ENCODE results near the gene DRAM1. TPM values are rescaled to one million over a fixed set of nuclear protein-coding genes. Genes with fewer than 3 reads are reported as not detected.
A peak's percentile ranks its signal among the peaks of the same experiment; 100 is the strongest.

The DRAM1 gene
- polyA plus RNA-seq, 1 donor (not counting 4 experiments of a cell fraction or from before 2014, with no cell fraction given): 21.7 TPM

DNA sequence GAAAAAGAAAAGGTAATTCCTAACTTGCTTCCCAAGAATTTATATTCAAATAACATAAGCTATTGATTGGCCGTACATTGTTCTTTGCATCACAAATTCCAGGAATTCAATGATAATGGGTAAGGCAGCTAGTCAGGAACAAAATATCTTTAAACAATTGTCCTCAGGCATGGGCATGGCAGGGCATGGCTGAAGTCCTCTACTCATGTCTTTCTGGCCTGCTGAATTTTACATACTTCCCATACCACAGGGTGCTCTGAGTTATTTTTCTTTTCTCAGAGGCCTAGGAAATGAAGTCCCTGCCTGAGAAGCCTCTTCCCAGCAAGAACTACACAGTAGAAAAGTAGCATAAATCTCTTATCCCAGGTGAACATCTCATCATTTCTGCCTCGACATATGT is 15.1 kb upstream of the DRAM1 start:
- FAIRE-seq (no peak), DNase-seq (ENCODE audit: low read depth, low spot score) (no peak)
- no peak overlapping the region for H3K27ac ChIP-seq (ENCODE audit: control insufficient read depth, insufficient read depth, low read length)
- H3K36me3 ChIP-seq (ENCODE audit: control insufficient read depth in 2 of 2, extremely low read depth in 1 of 2, insufficient read depth in 2 of 2, low read length in 2 of 2): no peaks in the 10 kb centered on the region
- H3K9me3 ChIP-seq (ENCODE audit: control insufficient read depth, low read depth, low read length): no peaks in the 10 kb centered on the region
- peak overlapping the region; percentile 35 for H3K4me2 ChIP-seq (ENCODE audit: control insufficient read depth, extremely low read depth, insufficient read depth, low read depth, low read length)
- H3K4me1 ChIP-seq (ENCODE audit: control insufficient read depth, extremely low read depth, insufficient read depth, low read length): peaks cover 10% of the 10 kb centered on the region
- no peak overlapping the region for H3K4me3 ChIP-seq (ENCODE audit: control insufficient read depth in 2 of 3, extremely low read depth in 1 of 3, insufficient read depth in 2 of 3, low read depth in 1 of 3, low read length in 3 of 3)
- TF ChIP-seq CTCF (optimal IDR thresholded peaks at IDR 0.05 in 1 of 3, IDR thresholded peaks at IDR 0.05 in 1 of 3, conservative IDR thresholded peaks at IDR 0.05 in 1 of 3; ENCODE audit: extremely low read depth in 1 of 3, insufficient read depth in 2 of 3, low read length in 3 of 3) (no peak), EZH2 (IDR thresholded peaks at IDR 0.05; ENCODE audit: low read length) (no peak)
- H3K9ac ChIP-seq (ENCODE audit: control insufficient read depth, extremely low read depth, insufficient read depth, low read length): peak overlapping the region; percentile 37
- peak overlapping the region; percentile 52 for H2AFZ ChIP-seq (ENCODE audit: control insufficient read depth, low read length)
- H3K27me3 ChIP-seq (ENCODE audit: control insufficient read depth, extremely low read depth, insufficient read depth, low read length): no peaks in the 10 kb centered on the region
- H3K79me2 ChIP-seq (ENCODE audit: control insufficient read depth, insufficient read depth, low read length): no peaks in the 10 kb centered on the region
- H3K9me1 ChIP-seq (ENCODE audit: control insufficient read depth, extremely low read depth, insufficient read depth, low read length): no peaks in the 10 kb centered on the region
- dilution Hi-C loops (cut with MboI; ENCODE audit: extremely low pct_ligation_motif_present, low sequenced_read_pairs): no loop called here
- H4K20me1 ChIP-seq (ENCODE audit: control insufficient read depth, extremely low read depth, insufficient read depth, low read length): no peaks in the 10 kb centered on the region

GRCh38 chr12:101863981-101864380 is 13.4 kb upstream of the DRAM1 start:
- no peak overlapping the region for H2AFZ ChIP-seq (ENCODE audit: control insufficient read depth, low read length)
- no peak overlapping the region for H3K4me3 ChIP-seq (ENCODE audit: control insufficient read depth in 2 of 3, extremely low read depth in 1 of 3, insufficient read depth in 2 of 3, low read depth in 1 of 3, low read length in 3 of 3)
- no peak overlapping the region for H3K4me2 ChIP-seq (ENCODE audit: control insufficient read depth, extremely low read depth, insufficient read depth, low read depth, low read length)
- DNase-seq (ENCODE audit: low read depth, low spot score): no peak
- no peaks in the 10 kb centered on the region for H4K20me1 ChIP-seq (ENCODE audit: control insufficient read depth, extremely low read depth, insufficient read depth, low read length)
- H3K9me3 ChIP-seq (ENCODE audit: control insufficient read depth, low read depth, low read length): no peaks in the 10 kb centered on the region
- FAIRE-seq: no peak
- H3K9me1 ChIP-seq (ENCODE audit: control insufficient read depth, extremely low read depth, insufficient read depth, low read length): no peaks in the 10 kb centered on the region
- H3K9ac ChIP-seq (ENCODE audit: control insufficient read depth, extremely low read depth, insufficient read depth, low read length): no peak overlapping the region
- no peaks in the 10 kb centered on the region for H3K36me3 ChIP-seq (ENCODE audit: control insufficient read depth in 2 of 2, extremely low read depth in 1 of 2, insufficient read depth in 2 of 2, low read length in 2 of 2)
- no peaks in the 10 kb centered on the region for H3K79me2 ChIP-seq (ENCODE audit: control insufficient read depth, insufficient read depth, low read length)
- TF ChIP-seq EZH2 (IDR thresholded peaks at IDR 0.05; ENCODE audit: low read length) (no peak), CTCF (optimal IDR thresholded peaks at IDR 0.05 in 1 of 3, IDR thresholded peaks at IDR 0.05 in 1 of 3, conservative IDR thresholded peaks at IDR 0.05 in 1 of 3; ENCODE audit: extremely low read depth in 1 of 3, insufficient read depth in 2 of 3, low read length in 3 of 3) (no peak)
- no peaks in the 10 kb centered on the region for H3K27me3 ChIP-seq (ENCODE audit: control insufficient read depth, extremely low read depth, insufficient read depth, low read length)
- H3K27ac ChIP-seq (ENCODE audit: control insufficient read depth, insufficient read depth, low read length): no peak overlapping the region
- peaks cover 10% of the 10 kb centered on the region for H3K4me1 ChIP-seq (ENCODE audit: control insufficient read depth, extremely low read depth, insufficient read depth, low read length)
- dilution Hi-C loops (cut with MboI; ENCODE audit: extremely low pct_ligation_motif_present, low sequenced_read_pairs): no loop called here

Data from keratinocyte (primary cell).